ENCODE data around the gene COL15A1. TPM values are rescaled to one million over a fixed set of nuclear protein-coding genes. Genes with fewer than 3 reads are reported as not detected.

COL15A1 gene
- polyA plus RNA-seq, 3 donors: 7.5 to 61.5 (median 13.5) TPM

GRCh38 chr9:98964201-98964600 lies 20.5 kb downstream of the COL15A1 start:
- WGBS, 3 donors: 62 to 85% (median 67%) methylated on average over 2 of the region's 2 CpGs

DNA sequence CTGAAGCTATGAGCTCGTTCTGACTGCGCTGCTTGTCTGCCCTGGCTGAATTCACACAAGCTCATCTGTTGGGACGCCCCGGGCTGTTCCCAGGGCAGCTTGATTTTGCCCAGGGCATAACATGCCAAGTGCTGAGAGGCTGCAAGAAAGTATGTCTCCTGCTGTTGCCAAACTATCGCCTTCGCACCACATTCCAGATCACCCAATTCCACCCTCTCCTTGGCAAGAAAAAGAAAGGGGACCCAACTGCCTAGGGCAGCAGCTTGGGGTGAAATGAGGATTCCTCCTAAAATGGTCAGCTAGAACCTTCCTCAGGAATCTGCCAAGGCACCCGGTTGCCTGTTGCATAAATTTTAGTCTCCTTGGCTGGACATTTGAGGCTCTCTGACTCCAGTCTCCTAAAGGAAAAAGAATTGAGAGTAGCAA lies 21.2 kb downstream of the COL15A1 start:
- no peak overlapping the region for H3K27ac ChIP-seq (ENCODE audit: low read depth, low read length)
- WGBS, 3 donors: 82 to 87% (median 86%) methylated on average over 7 of the region's 7 CpGs

More at GRCh38 chr9:98964201-98964600, 20.5 kb downstream of the COL15A1 start:
- H3K27ac ChIP-seq (ENCODE audit: low read depth, low read length): no peak overlapping the region

DNA sequence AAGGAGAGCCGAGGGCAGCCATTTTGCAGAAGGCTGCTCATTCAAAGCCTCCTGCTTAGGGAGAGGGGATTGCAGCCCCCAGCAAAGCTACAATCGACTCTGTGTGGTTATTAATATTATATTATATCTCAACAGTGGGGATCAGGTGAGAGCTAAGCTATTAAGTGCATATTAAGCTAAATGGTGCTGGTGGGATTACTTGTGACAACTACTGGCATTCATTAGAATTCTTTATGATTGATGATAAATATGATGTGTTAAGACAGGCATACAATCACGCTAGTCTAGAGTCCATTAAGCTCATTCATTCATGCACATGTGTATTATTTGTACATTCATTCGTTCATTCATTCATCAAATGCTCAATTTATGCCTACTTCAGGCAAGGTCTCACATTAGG lies 23.0 kb downstream of the COL15A1 start:
- WGBS, 3 donors: 86 to 89% (median 86%) methylated on average over 4 of the region's 4 CpGs
- H3K27ac ChIP-seq (ENCODE audit: low read depth, low read length): no peak overlapping the region

GRCh38 chr9:98967257-98967656 lies 23.6 kb downstream of the COL15A1 start:
- no peak overlapping the region for H3K27ac ChIP-seq (ENCODE audit: low read depth, low read length)
- 89 to 94% (median 94%) methylated on average over 4 of the region's 4 CpGs for WGBS, 3 donors

DNA sequence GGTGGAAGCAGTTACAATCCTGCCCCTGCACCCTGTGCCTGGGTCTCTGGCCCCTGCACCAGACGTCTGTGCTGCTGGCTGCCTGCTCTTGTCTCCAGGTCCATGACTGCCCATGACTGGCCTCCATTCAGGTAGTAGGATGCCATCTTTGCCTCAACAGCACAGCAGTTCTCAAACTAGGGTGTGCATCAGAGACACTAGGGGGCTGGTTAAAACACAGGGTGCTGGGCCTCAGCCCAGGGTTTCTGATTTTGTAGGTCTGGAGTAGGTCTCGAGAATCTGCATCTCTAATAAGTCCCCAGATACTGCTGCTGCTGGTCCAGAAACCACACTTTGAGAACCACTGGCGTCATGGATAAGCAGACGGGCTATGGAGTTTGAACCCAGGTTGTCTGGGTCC lies 24.0 kb downstream of the COL15A1 start:
- no peak overlapping the region for H3K27ac ChIP-seq (ENCODE audit: low read depth, low read length)
- 81 to 92% (median 91%) methylated on average over 4 of the region's 4 CpGs for WGBS, 3 donors

DNA sequence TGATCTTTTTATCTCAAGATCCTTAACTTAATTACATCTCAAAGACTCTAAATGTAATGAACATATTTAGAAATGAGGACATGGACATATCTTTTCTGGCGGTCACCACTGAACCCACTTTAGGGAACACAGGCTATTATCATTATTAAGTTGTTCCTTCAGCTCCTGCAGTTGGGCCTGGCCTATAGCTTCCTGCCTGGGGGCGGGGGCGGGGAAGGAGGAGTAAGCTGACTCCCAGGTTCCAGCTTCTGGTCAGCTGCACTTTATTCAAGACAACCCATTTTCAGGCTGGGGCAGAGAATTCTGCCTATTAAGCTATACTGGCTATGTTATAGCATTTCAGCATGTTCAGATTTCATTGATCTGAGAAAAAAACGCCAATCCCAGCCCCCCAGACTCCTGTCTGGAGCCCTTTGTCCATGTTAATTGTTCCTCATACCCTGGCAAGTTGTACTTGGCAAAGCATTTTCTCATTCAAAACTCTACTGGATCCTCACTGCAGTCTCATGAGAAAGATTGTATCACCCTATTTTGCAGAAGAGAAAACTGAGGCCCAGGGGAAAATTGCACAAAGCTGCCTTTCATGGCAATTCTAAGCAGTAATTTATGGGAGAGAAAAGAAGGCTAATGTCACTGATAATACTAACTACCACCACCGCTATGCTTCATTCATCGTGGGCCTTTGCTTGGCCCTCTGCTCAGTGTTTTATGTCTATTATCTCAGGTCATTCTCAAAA lies 25.1 kb downstream of the COL15A1 start:
- 83 to 96% (median 93%) methylated on average over 6 of the region's 6 CpGs for WGBS, 3 donors
- H3K27ac ChIP-seq (ENCODE audit: low read depth, low read length): no peak overlapping the region

DNA sequence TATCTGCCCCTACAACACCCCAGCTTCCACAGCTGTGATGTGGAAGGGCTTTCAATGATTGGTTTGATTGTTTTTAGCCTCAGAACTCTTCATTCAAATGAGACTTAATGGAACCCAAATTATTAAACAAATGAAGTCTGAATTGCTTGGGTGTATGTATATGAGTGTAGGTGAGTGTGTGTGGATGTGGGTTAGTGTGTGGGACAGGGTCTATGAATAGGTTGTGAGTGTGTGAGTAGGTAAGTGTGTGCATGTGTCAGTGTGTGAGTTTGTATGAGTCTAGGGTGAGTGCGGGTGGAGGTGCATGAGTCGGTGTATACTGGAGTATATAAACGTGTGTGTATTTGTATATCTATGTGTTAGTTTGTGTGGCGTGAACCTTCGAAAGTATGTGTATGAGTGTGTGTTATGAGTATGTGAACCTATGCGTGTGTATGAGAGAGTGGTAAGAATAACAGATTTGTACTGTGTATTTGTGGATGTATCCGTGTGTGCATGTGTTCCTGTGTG lies 26.9 kb downstream of the COL15A1 start:
- 92 to 93% (median 93%) methylated on average over 7 of the region's 7 CpGs for WGBS, 3 donors
- no peak overlapping the region for H3K27ac ChIP-seq (ENCODE audit: low read depth, low read length)

GRCh38 chr9:98971168-98971914 lies 27.6 kb downstream of the COL15A1 start:
- whole genome bisulfite sequencing, 3 donors: 76 to 88% (median 78%) methylated on average over 20 of the region's 20 CpGs
- no peak overlapping the region for H3K27ac ChIP-seq (ENCODE audit: low read depth, low read length)

- no peak overlapping the region for H3K27ac ChIP-seq (ENCODE audit: low read depth, low read length)
- 83 to 95% (median 93%) methylated on average over 6 of the region's 6 CpGs for WGBS, 3 donors
Observed at GRCh38 chr9:98971915-98972223, 28.2 kb downstream of the COL15A1 start.

GRCh38 chr9:98972716-98973115 lies 29.0 kb downstream of the COL15A1 start:
- H3K27ac ChIP-seq (ENCODE audit: low read depth, low read length): no peak overlapping the region
- 39 to 71% (median 43%) methylated on average over 3 of the region's 3 CpGs for WGBS, 3 donors

DNA sequence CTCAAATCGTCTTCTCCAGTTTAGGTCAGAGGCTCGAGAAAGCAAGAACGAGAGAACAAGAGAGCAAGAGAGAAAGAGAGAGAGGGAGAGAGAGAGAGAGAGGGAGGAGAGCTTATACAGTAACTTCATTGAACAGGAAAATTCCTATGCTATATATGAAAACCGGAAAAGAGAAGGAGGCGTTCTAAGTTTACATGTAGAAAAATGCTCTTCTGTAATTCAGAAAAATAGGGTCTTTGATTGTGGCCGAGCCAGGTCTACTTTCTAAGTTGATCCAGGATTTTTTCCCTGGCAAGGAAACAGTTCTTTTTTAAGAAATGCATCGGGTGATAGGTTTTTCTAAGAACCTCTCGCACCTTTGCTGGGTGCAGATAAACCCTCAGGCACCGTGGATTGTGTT lies 29.5 kb downstream of the COL15A1 start:
- WGBS, 3 donors: 64 to 75% (median 73%) methylated on average over 9 of the region's 9 CpGs

DNA sequence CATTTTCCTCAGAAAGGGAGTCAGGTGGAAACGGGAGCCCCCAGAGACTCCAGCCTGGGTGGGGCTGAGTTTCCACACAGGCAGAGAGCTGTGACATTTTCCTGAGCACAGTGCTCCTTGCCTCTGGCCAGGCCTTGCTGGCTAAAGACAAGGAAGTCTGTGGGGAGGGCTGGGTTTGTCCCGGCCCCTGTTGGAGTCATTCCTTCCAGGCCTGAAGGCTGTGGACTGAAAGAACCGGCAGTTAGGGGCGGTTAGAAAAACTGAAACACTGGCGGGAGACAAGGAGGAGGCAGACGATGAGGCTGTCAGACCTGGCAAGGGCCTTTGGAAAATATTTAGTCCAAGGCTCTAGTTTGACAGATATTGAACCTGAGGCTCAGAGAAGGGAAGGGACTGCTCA lies 29.9 kb downstream of the COL15A1 start:
- H3K27ac ChIP-seq (ENCODE audit: low read depth, low read length): no peak overlapping the region
- WGBS, 3 donors: 43 to 64% (median 62%) methylated on average over 6 of the region's 6 CpGs

More for the DNA sequence above, 29.5 kb downstream of the COL15A1 start:
- no peak overlapping the region for H3K27ac ChIP-seq (ENCODE audit: low read depth, low read length)

DNA sequence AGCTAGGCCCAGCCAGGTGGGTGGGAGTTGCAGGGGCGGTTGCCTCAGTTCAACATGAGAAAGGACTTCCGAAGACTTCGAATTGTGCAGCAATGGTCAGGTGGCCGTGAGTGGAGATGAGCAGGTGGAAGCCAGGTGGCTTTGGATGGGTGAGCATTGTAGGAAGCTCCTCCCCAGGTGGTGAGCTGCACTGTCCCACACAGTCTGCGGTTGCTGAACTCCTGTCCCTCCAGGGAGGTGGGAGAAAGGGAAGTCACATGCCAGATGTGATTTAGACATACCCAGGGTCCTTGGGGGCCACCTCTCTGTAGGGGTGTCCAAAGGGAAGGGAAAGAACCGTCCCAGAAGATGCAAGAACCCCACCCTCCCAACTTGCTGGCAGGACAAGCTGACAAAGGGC lies 30.4 kb downstream of the COL15A1 start:
- H3K27ac ChIP-seq (ENCODE audit: low read depth, low read length): no peak overlapping the region
- 70 to 94% (median 81%) methylated on average over 6 of the region's 6 CpGs for WGBS, 3 donors

DNA sequence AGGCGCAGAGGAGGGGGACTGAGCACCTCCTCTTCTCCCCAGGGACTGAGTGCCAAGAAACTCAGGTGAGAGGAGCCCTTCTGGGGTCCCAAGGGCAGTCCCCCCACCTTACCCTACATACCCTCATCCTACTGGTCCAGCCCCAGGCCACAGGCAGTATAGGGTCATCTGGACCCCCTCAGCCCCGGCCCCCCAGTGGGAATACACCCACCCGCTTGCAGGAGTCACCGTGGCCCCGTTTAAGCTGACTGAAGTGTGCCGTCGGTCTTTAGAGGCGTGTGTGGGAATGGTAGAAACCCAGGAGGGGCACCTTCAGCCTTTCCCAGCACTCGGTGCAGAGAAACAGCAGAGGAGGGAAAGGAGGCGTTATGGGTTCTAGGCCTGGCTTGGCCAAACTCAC lies 30.8 kb downstream of the COL15A1 start:
- 51 to 58% (median 56%) methylated on average over 10 of the region's 10 CpGs for WGBS, 3 donors
- H3K27ac ChIP-seq (ENCODE audit: low read depth, low read length): no peak overlapping the region

- H3K27ac ChIP-seq (ENCODE audit: low read depth, low read length): no peak overlapping the region
- WGBS, 3 donors: 8 to 12% (median 12%) methylated on average over 33 of the region's 33 CpGs
Observed at GRCh38 chr9:98974994-98975712, 31.4 kb downstream of the COL15A1 start.

GRCh38 chr9:98975838-98976237 lies 32.1 kb downstream of the COL15A1 start:
- H3K27ac ChIP-seq (ENCODE audit: low read depth, low read length): no peak overlapping the region
- 83 to 90% (median 86%) methylated on average over 3 of the region's 3 CpGs for WGBS, 3 donors

- 32 to 66% (median 53%) methylated on average over 8 to 9 of the region's 9 CpGs for WGBS, 3 donors
Observed at GRCh38 chr9:98977246-98977714, 33.6 kb downstream of the COL15A1 start.

DNA sequence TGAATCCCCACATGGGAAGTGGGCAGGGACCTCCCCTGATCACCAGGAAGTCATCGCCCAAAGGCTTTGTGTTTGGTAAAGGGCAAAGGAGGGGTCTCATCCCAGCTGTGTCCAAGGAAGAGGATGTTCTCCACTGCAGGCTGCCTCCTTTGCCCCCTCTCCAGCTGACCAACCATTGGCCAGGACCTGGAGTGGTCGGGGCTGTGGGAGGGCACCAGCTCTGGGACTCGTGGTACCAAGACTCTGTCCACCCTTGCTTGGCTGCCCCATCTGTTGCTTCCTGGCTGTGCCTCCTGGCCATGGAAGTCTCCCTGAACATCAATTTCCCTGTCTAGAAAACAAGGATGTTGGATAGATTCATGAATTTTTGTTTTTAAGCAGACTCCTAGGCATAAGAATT lies 34.1 kb downstream of the COL15A1 start:
- 59 to 72% (median 70%) methylated on average over 3 of the region's 3 CpGs for WGBS, 3 donors
- H3K27ac ChIP-seq (ENCODE audit: low read depth, low read length): no peak overlapping the region

More at GRCh38 chr9:98977246-98977714, 33.6 kb downstream of the COL15A1 start:
- H3K27ac ChIP-seq (ENCODE audit: low read depth, low read length): no peak overlapping the region

GRCh38 chr9:98978231-98978681 lies 34.5 kb downstream of the COL15A1 start:
- WGBS, 3 donors: 36 to 40% (median 39%) methylated on average over 5 of the region's 5 CpGs
- H3K27ac ChIP-seq (ENCODE audit: low read depth, low read length): no peak overlapping the region
